Common myeloid progenitor, CD34-positive (primary cell): ENCODE data around the gene SLC8A1.

Experiments
- CTCF ChIA-PET: fragments of 350-600 bp; sonication (Branson Sonifier 250); formaldehyde crosslinking; loops from one replicate; lab custom pipeline; 2021; ENCODE audit warnings: antibody characterized with exemption; lab: Charles Lee
- POLR2A ChIA-PET: fragments of 350-600 bp; sonication (Branson Sonifier 250); formaldehyde crosslinking; loops from one replicate; lab custom pipeline; 2021; ENCODE audit warnings: antibody characterized with exemption; lab: Charles Lee
- DNase-seq, 3 donors: peaks; one replicate each; pipeline versions ENCODE4 v3.0.0 to v3.0.0-alpha.2; 2013
- H3K27ac ChIP-seq, 2 experiments: 1 replicate in 1 of 2; 2 replicates in 1 of 2; pipeline ENCODE4 v1.7.0; 2013; ENCODE audit warnings: inconsistent platforms in 2 of 2, low read length in 2 of 2, mild to moderate bottlenecking in 2 of 2, low read depth in 1 of 2, moderate library complexity in 1 of 2; ENCODE audit not compliant: severe bottlenecking in 2 of 2, insufficient read depth in 1 of 2, poor library complexity in 1 of 2
- H3K27me3 ChIP-seq, 5 experiments: replicated peaks in 2 of 5; 1 replicate in 3 of 5; 2 replicates in 2 of 5; pipeline versions ENCODE4 v1.6.1 to v1.7.0; 2013; ENCODE audit warnings: low read length in 4 of 5, mild to moderate bottlenecking in 2 of 5, moderate library complexity in 2 of 5, inconsistent platforms in 1 of 5; ENCODE audit not compliant: insufficient read depth in 5 of 5, control insufficient read depth in 4 of 5
- H3K36me3 ChIP-seq, 4 experiments: 1 replicate in 2 of 4; 2 replicates in 2 of 4; pipeline versions ENCODE4 v1.6.1 to v1.7.0; 2013; ENCODE audit warnings: low read length in 3 of 4, control low read depth in 1 of 4, mild to moderate bottlenecking in 1 of 4; ENCODE audit not compliant: control insufficient read depth in 4 of 4, insufficient read depth in 4 of 4
- H3K4me1 ChIP-seq, 4 experiments: 1 replicate in 3 of 4; 2 replicates in 1 of 4; pipeline versions ENCODE4 v1.6.1 to v1.7.1; 2013; ENCODE audit warnings: low read length in 3 of 4, mild to moderate bottlenecking in 3 of 4, control low read depth in 1 of 4, inconsistent platforms in 1 of 4, moderate library complexity in 1 of 4; ENCODE audit not compliant: control insufficient read depth in 4 of 4, insufficient read depth in 4 of 4; ENCODE audit errors: control extremely low read depth in 1 of 4
- H3K4me3 ChIP-seq, 7 experiments: 1 replicate in 4 of 7; 2 replicates in 3 of 7; pipeline versions ENCODE4 v1.5.1 to v1.7.0; 2013; ENCODE audit warnings: mild to moderate bottlenecking in 7 of 7, low read length in 6 of 7, moderate library complexity in 6 of 7, inconsistent platforms in 2 of 7, low read depth in 2 of 7, control low read depth in 1 of 7; ENCODE audit not compliant: insufficient read depth in 4 of 7, control insufficient read depth in 1 of 7; ENCODE audit errors: extremely low read depth in 1 of 7
- H3K9me3 ChIP-seq, 5 experiments: 1 replicate in 4 of 5; 2 replicates in 1 of 5; pipeline versions ENCODE4 v1.6.1 to v1.7.1; 2013; ENCODE audit warnings: low read length in 4 of 5, mild to moderate bottlenecking in 2 of 5, inconsistent platforms in 1 of 5, low read depth in 1 of 5, moderate library complexity in 1 of 5; ENCODE audit not compliant: control insufficient read depth in 4 of 5, insufficient read depth in 2 of 5; ENCODE audit errors: control extremely low read depth in 1 of 5
- WGBS: methylation state at CpG from one replicate; pipeline ENCODE4 v1.1.5; 2013; ENCODE audit not compliant: insufficient coverage; 5-methylcytosine and 5-hydroxymethylcytosine counted together

SLC8A1 gene

DNA sequence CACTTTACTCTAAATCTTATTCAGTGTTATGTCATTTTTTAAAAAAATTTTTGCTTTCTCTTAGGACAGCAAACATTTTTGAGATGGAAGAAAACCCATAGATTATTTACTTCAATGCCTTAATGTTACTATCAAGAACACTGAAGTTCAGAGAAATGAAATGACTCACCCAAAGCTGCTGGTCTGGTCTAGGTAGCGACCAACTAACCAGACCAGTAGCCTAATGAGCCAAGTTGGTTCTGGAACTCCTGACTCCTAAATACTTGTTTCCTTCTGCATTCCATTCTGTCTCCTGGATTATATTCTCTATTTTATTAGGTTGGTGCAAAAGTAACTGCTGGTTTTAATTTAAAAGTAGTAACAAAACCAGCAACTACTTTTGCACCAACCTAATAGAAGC, 35.4 kb downstream of the SLC8A1 start:
- H3K36me3 ChIP-seq, result no peaks in the 10 kb centered on the region
- H3K27ac ChIP-seq, result no peak overlapping the region
- DNase-seq, result no peak
- no CpG with 5 or more reads among the region's 1 CpG for WGBS
- no peak overlapping the region for H3K4me3 ChIP-seq
- H3K27me3 ChIP-seq, result no peaks in the 10 kb centered on the region
- no peaks in the 10 kb centered on the region for H3K4me1 ChIP-seq
- POLR2A ChIA-PET, result no interaction called here
- CTCF ChIA-PET, result no interaction called here
- H3K9me3 ChIP-seq, result no peaks in the 10 kb centered on the region

DNA sequence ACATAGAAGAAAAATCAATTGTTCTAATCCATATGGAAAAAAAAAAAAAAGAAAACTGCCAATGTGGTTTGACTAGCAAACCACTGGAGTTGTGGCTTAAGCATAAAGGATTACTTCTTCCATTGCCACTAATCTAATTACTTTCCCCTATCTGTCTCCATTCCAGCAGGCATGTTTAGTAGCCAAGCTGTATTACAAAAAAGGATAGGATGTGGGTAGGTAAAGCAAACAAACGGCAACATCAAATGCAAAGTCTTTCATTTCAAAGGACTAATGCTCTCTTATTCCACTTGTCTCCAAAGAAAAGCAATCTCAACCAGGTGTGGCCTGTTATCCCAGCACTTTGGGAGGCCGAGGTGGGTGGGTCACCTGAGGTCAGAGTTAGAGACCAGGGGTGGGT, 36.5 kb downstream of the SLC8A1 start:
- POLR2A ChIA-PET, result no interaction called here

DNA sequence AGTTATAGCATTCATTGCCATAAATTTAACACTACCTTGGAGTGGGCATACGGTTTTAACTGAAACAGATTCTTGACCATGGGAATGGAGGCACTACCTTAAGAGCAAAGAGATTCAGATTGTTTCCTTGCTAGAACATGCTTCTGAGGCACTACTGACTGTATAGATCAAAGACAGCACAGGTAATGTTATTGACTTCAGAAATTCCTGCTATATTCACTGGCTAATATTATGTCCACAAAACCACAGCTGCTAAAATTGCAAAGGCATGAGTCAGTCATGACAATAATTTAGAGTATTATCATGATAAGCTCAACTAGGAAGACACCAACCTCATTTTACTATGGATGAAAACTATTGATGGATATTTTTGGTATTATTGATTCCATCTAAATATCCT, 39.4 kb downstream of the SLC8A1 start:
- Histone ChIP-seq H3K27me3 (no peaks in the 10 kb centered on the region), H3K4me3 (no peak overlapping the region), H3K27ac (no peak overlapping the region), H3K36me3 (no peaks in the 10 kb centered on the region), H3K4me1 (no peaks in the 10 kb centered on the region), H3K9me3 (no peaks in the 10 kb centered on the region)
- DNase-seq, result no peak
- POLR2A ChIA-PET, result no interaction called here
- WGBS, result no CpG with 5 or more reads among the region's 1 CpG
- CTCF ChIA-PET, result no interaction called here

More for the DNA sequence above, 36.5 kb downstream of the SLC8A1 start:
- Histone ChIP-seq H3K27me3 (no peaks in the 10 kb centered on the region), H3K9me3 (no peaks in the 10 kb centered on the region), H3K4me1 (no peaks in the 10 kb centered on the region), H3K4me3 (no peak overlapping the region), H3K36me3 (no peaks in the 10 kb centered on the region), H3K27ac (no peak overlapping the region)
- DNase-seq, result no peak
- WGBS, result no CpG with 5 or more reads among the region's 2 CpGs
- CTCF ChIA-PET, result no interaction called here

- Histone ChIP-seq H3K9me3 (no peaks in the 10 kb centered on the region), H3K36me3 (no peaks in the 10 kb centered on the region), H3K4me1 (no peaks in the 10 kb centered on the region), H3K4me3 (no peak overlapping the region), H3K27ac (no peak overlapping the region), H3K27me3 (no peaks in the 10 kb centered on the region)
- POLR2A ChIA-PET, result no interaction called here
- CTCF ChIA-PET, result no interaction called here
- no peak for DNase-seq
- no CpG with 5 or more reads among the region's 1 CpG for whole genome bisulfite sequencing
Observed at GRCh38 chr2:40410695-40411094, 41.2 kb downstream of the SLC8A1 start.

- no peaks in the 10 kb centered on the region for H3K9me3 ChIP-seq
- DNase-seq, result no peak
- WGBS, result 100% methylated on average over 1 of the region's 2 CpGs
- no peaks in the 10 kb centered on the region for H3K4me1 ChIP-seq
- H3K4me3 ChIP-seq, result no peak overlapping the region
- ChIA-PET POLR2A (no interaction called here), CTCF (interaction anchor here (1.1 kb wide), 1 partner anchor 12 kb away, joined by 3 read pairs; no protein-coding TSS in a partner anchor)
- no peaks in the 10 kb centered on the region for H3K27me3 ChIP-seq
- no peak overlapping the region for H3K27ac ChIP-seq
- H3K36me3 ChIP-seq, result no peaks in the 10 kb centered on the region
Observed at GRCh38 chr2:40409734-40410133, 42.2 kb downstream of the SLC8A1 start.

DNA sequence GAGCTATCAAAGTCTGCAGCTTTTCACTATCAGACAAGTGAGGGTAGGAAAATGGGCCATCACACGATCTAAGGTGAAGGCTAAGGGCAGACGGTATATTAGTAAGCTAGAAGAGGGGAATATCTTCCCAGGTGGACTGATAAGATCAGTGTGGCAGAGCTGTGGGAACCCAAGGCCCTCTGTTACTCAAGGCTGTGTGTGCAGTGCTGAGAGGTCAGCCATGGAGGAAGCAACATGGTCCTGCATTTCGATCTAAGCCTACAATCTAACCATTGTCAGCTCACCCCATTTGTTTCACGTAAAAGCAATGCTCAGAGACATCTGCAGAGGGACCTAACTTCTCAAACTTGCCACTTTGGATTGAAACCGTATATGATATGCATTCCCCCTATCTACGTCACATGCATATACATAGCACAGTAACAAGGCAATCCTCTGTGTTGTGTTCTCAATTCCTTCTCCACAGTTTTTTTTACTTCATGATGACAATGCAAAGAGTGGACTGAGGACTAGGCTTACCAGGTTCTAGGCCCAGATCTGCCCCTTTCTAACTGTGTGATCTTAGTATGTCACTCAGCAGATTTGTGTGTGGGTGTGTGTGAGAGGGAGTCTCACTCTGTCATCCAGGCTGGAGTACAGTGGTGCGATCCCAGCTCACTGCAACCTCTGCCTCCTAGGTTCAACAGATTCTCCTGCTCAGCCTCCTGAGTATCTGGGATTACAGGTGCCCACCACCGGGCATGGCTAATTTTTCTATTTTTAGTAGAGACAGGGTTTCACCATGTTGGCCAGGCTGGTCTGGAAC, 45.2 kb downstream of the SLC8A1 start:
- no peak overlapping the region for H3K27ac ChIP-seq
- no peaks in the 10 kb centered on the region for H3K27me3 ChIP-seq
- no peak for DNase-seq
- H3K4me1 ChIP-seq, result no peaks in the 10 kb centered on the region
- no peaks in the 10 kb centered on the region for H3K9me3 ChIP-seq
- WGBS, result 100% methylated on average over 7 of the region's 8 CpGs
- H3K4me3 ChIP-seq, result no peak overlapping the region
- ChIA-PET POLR2A (no interaction called here), CTCF (no interaction called here)
- H3K36me3 ChIP-seq, result no peaks in the 10 kb centered on the region

GRCh38 chr2:40405465-40405864, 46.4 kb downstream of the SLC8A1 start:
- no peak overlapping the region for H3K27ac ChIP-seq
- ChIA-PET POLR2A (no interaction called here), CTCF (no interaction called here)
- H3K9me3 ChIP-seq, result no peaks in the 10 kb centered on the region
- no peaks in the 10 kb centered on the region for H3K36me3 ChIP-seq
- no CpG with 5 or more reads among the region's 3 CpGs for WGBS
- no peak for DNase-seq
- no peaks in the 10 kb centered on the region for H3K4me1 ChIP-seq
- no peak overlapping the region for H3K4me3 ChIP-seq
- no peaks in the 10 kb centered on the region for H3K27me3 ChIP-seq
